DND-41 (cell line): ENCODE measurements around the gene FLRT3.

Experiments used
- CTCF ChIP-seq: IDR thresholded peaks from 2 replicates; pipeline ENCODE4 v1.5.1; 2012; ENCODE audit warnings: borderline replicate concordance, low read length, moderate library complexity, mild to moderate bottlenecking; ENCODE audit not compliant: poor library complexity, severe bottlenecking; ENCODE audit errors: extremely low read depth
- EZH2 ChIP-seq: IDR thresholded peaks from 3 replicates; pipeline ENCODE4 v1.6.1; 2012; ENCODE audit warnings: borderline replicate concordance, low read depth, mild to moderate bottlenecking, moderate library complexity, low read length, inconsistent platforms; ENCODE audit not compliant: severe bottlenecking

- TF ChIP-seq CTCF: no peak
- no peak for TF ChIP-seq EZH2
These were observed 42.2 kb downstream of the FLRT3 start for GRCh38 chr20:14295238-14295637.
